HG03060 (cell line): ENCODE data around the gene S100A6.
A peak's percentile ranks its signal among the peaks of the same experiment; 100 is the strongest.

ENCODE experiments used
- ATAC-seq: cut with Tn5 transposase; IDR thresholded peaks from one replicate; pipeline ENCODE4 v1.9.1; 2021; ENCODE audit warnings: low read depth, moderate number of reproducible peaks; ENCODE audit not compliant: unreplicated experiment

The S100A6 gene

GRCh38 chr1:153546796-153547559, 11.2 kb upstream of the S100A6 start:
- ATAC-seq, result no peak

GRCh38 chr1:153546371-153546770, 10.6 kb upstream of the S100A6 start:
- ATAC-seq, result no peak

GRCh38 chr1:153545067-153546055, 9.6 kb upstream of the S100A6 start, which contains the start of gene S100A4:
S100A4 (minus strand) TSS chr1:153545806; CDS start chr1:153544794, 1,012 bp downstream.
- ATAC-seq, result peak; percentile 64

- ATAC-seq, result no peak
These were observed 8.8 kb upstream of the S100A6 start for GRCh38 chr1:153544453-153545066.

GRCh38 chr1:153543736-153544135, 7.9 kb upstream of the S100A6 start:
- ATAC-seq, result no peak

GRCh38 chr1:153542956-153543711, 7.3 kb upstream of the S100A6 start:
- ATAC-seq, result no peak

GRCh38 chr1:153541641-153542590, 6.1 kb upstream of the S100A6 start:
- ATAC-seq, result no peak

- no peak for ATAC-seq
These were observed 4.9 kb upstream of the S100A6 start, which contains the start of gene S100A5 for GRCh38 chr1:153540394-153541361. S100A5 (minus strand) TSS chr1:153540934; CDS start chr1:153540191, 743 bp downstream.

- ATAC-seq, result no peak
These were observed 3.8 kb upstream of the S100A6 start for GRCh38 chr1:153539395-153540093.

GRCh38 chr1:153538315-153538821, 2.6 kb upstream of the S100A6 start:
- no peak for ATAC-seq

- no peak for ATAC-seq
These were observed 1.6 kb upstream of the S100A6 start for GRCh38 chr1:153537376-153537730.

GRCh38 chr1:153536671-153537375, 1.0 kb upstream of the S100A6 start:
- no peak for ATAC-seq

- no peak for ATAC-seq
These were observed 350 bp upstream of the S100A6 start for GRCh38 chr1:153536012-153536670.

GRCh38 chr1:153534925-153535241, 908 bp downstream of the S100A6 start:
- ATAC-seq, result no peak

GRCh38 chr1:153534226-153534924, 1.4 kb downstream of the S100A6 start:
- no peak for ATAC-seq
